BJ (cell line): ENCODE measurements around the gene SMIM41. TPM values are rescaled to one million over a fixed set of nuclear protein-coding genes. Genes with fewer than 3 reads are reported as not detected.

Experiments
- CTCF ChIA-PET: fragments of 350-600 bp; formaldehyde crosslinking; extraction: SDS; loops from one replicate; lab custom pipeline; 2021; ENCODE audit warnings: antibody characterized with exemption, inconsistent platforms; lab: Yijun Ruan, JAX
- POLR2A ChIA-PET: fragments of 300-600 bp; sonication (Branson Sonifier 250); formaldehyde crosslinking; extraction: SDS; loops from one replicate; lab custom pipeline; 2021; ENCODE audit warnings: antibody characterized with exemption; lab: Charles Lee
- DNase-seq: peaks from one replicate; pipeline ENCODE4 v3.0.0-alpha.2; 2011; ENCODE audit warnings: low read depth
- H3K27me3 ChIP-seq: 2 replicates; pipeline ENCODE4 v1.6.0; 2011; ENCODE audit warnings: low read length; ENCODE audit not compliant: control insufficient read depth, insufficient read depth
- H3K36me3 ChIP-seq: 2 replicates; pipeline ENCODE4 v1.5.1; 2011; ENCODE audit warnings: low read length; ENCODE audit not compliant: control insufficient read depth, insufficient read depth
- H3K4me3 ChIP-seq: 2 replicates; pipeline ENCODE4 v1.5.1; 2011; ENCODE audit warnings: low read depth, mild to moderate bottlenecking, control low read depth, low read length
- CTCF ChIP-seq: IDR thresholded peaks from 2 replicates; pipeline ENCODE4 v1.5.1; 2011; ENCODE audit warnings: low read depth, mild to moderate bottlenecking, control low read depth, inconsistent platforms, low read length, moderate library complexity; ENCODE audit not compliant: insufficient read depth
- polyA plus RNA-seq: library from polyadenylated mRNA; depleted of rRNA; stranded (reverse); fragments of >200 nt; gene quantifications from 2 replicates; pipeline ENCODE4 v1.2.3, GENCODE V29; 2011

The SMIM41 gene
- polyA plus RNA-seq, 1 experiment = not detected

- Histone ChIP-seq H3K4me3 (no peak overlapping the region), H3K27me3 (peaks cover 1% of the 10 kb centered on the region), H3K36me3 (no peaks in the 10 kb centered on the region)
- POLR2A ChIA-PET = no interaction called here
- no peak for DNase-seq
- no peak for TF ChIP-seq CTCF
- CTCF ChIA-PET = interaction anchor here (0.9 to 10.6 kb wide), 12 partner anchors 8 to 132 kb away, joined by 3 to 192 read pairs (median 10); no protein-coding TSS in a partner anchor
These were observed 43.0 kb downstream of the SMIM41 start for GRCh38 chr12:52122540-52122871.

GRCh38 chr12:52122904-52123303 lies 43.4 kb downstream of the SMIM41 start:
- ChIA-PET POLR2A (no interaction called here), CTCF (interaction anchor here (0.9 to 10.6 kb wide), 10 partner anchors 8 to 130 kb away, joined by 3 to 192 read pairs (median 10); no protein-coding TSS in a partner anchor)
- TF ChIP-seq CTCF = no peak
- H3K4me3 ChIP-seq = no peak overlapping the region
- H3K27me3 ChIP-seq = peaks cover 1% of the 10 kb centered on the region
- H3K36me3 ChIP-seq = no peaks in the 10 kb centered on the region
- no peak for DNase-seq

- H3K27me3 ChIP-seq = peaks cover 1% of the 10 kb centered on the region
- no peak for DNase-seq
- H3K36me3 ChIP-seq = no peaks in the 10 kb centered on the region
- POLR2A ChIA-PET = no interaction called here
- H3K4me3 ChIP-seq = no peak overlapping the region
- TF ChIP-seq CTCF = no peak
- CTCF ChIA-PET = interaction anchor here (1.0 to 10.6 kb wide), 5 partner anchors 15 to 120 kb away, joined by 3 to 192 read pairs (median 9); no protein-coding TSS in a partner anchor
These were observed 44.1 kb downstream of the SMIM41 start for GRCh38 chr12:52123487-52124186.

GRCh38 chr12:52125476-52125900 lies 46.0 kb downstream of the SMIM41 start:
- H3K27me3 ChIP-seq = peaks cover 1% of the 10 kb centered on the region
- POLR2A ChIA-PET = no interaction called here
- CTCF ChIA-PET = interaction anchor here (0.8 to 10.6 kb wide), 7 partner anchors 11 to 122 kb away, joined by 3 to 192 read pairs (median 4); no protein-coding TSS in a partner anchor
- no peaks in the 10 kb centered on the region for H3K36me3 ChIP-seq
- no peak overlapping the region for H3K4me3 ChIP-seq
- TF ChIP-seq CTCF = no peak
- DNase-seq = no peak

- H3K36me3 ChIP-seq = no peaks in the 10 kb centered on the region
- POLR2A ChIA-PET = no interaction called here
- CTCF ChIA-PET = interaction anchor here (0.8 to 10.6 kb wide), 7 partner anchors 10 to 122 kb away, joined by 3 to 192 read pairs (median 4); no protein-coding TSS in a partner anchor
- H3K4me3 ChIP-seq = no peak overlapping the region
- TF ChIP-seq CTCF = no peak
- peaks cover 1% of the 10 kb centered on the region for H3K27me3 ChIP-seq
- DNase-seq = no peak
These were observed 46.6 kb downstream of the SMIM41 start for GRCh38 chr12:52126050-52126604.
